Right forelimb (tissue), 1 donor: Measurements from ENCODE around the gene TMEM39B.
"Not testable (repeated sequence)": the region's sequence is repeated elsewhere in the genome, so short reads cannot be mapped to it uniquely, and the experiment has no call there.

Source experiments
- DNase-seq: peaks from one replicate; pipeline ENCODE4 v3.0.0-alpha.2; 2018

TMEM39B gene

GRCh38 chr1:32072622-32073298, at the start of gene TMEM39B:
Gene TMEM39B, plus strand, starts transcription at chr1:32072939. Its CDS starts 109 bp downstream, at chr1:32073048.
- DNase-seq: peak; percentile 97

- no peak for DNase-seq
Observed at GRCh38 chr1:32023351-32023750, 49.4 kb upstream of the TMEM39B start.

GRCh38 chr1:32025515-32025914, 47.2 kb upstream of the TMEM39B start:
- no peak for DNase-seq

- DNase-seq: no peak
Observed at GRCh38 chr1:32028746-32029145, 44.0 kb upstream of the TMEM39B start.

GRCh38 chr1:32031578-32032274, 41.0 kb upstream of the TMEM39B start:
- DNase-seq: no peak

GRCh38 chr1:32032275-32032615, 40.5 kb upstream of the TMEM39B start:
- no peak for DNase-seq

GRCh38 chr1:32035119-32035518, 37.6 kb upstream of the TMEM39B start:
- DNase-seq: no peak

- DNase-seq: no peak
Observed at GRCh38 chr1:32040711-32041110, 32.0 kb upstream of the TMEM39B start.

- DNase-seq: no peak
Observed at GRCh38 chr1:32042330-32042729, 30.4 kb upstream of the TMEM39B start.

- DNase-seq: no peak
Observed at GRCh38 chr1:32044234-32044633, 28.5 kb upstream of the TMEM39B start.

GRCh38 chr1:32045772-32046171, 27.0 kb upstream of the TMEM39B start:
- DNase-seq: no peak

- no peak for DNase-seq
Observed at GRCh38 chr1:32047701-32048100, 25.0 kb upstream of the TMEM39B start.

- no peak for DNase-seq
Observed at GRCh38 chr1:32048440-32048839, 24.3 kb upstream of the TMEM39B start.

GRCh38 chr1:32051706-32052105, 21.0 kb upstream of the TMEM39B start:
- no peak for DNase-seq

GRCh38 chr1:32052887-32053286, 19.9 kb upstream of the TMEM39B start:
- DNase-seq: no peak

GRCh38 chr1:32055416-32055815, 17.3 kb upstream of the TMEM39B start:
- DNase-seq: no peak

- DNase-seq: no peak
Observed at GRCh38 chr1:32056598-32056997, 16.1 kb upstream of the TMEM39B start.

GRCh38 chr1:32060914-32061313, 11.8 kb upstream of the TMEM39B start:
- no peak for DNase-seq

GRCh38 chr1:32062867-32063230, 9.9 kb upstream of the TMEM39B start:
- DNase-seq: no peak

GRCh38 chr1:32063261-32063681, 9.5 kb upstream of the TMEM39B start:
- DNase-seq: no peak

- not testable (repeated sequence) for DNase-seq
Observed at GRCh38 chr1:32065613-32066488, 6.9 kb upstream of the TMEM39B start.

- DNase-seq: no peak
Observed at GRCh38 chr1:32066489-32066873, 6.3 kb upstream of the TMEM39B start.

- no peak for DNase-seq
Observed at GRCh38 chr1:32068957-32069588, 3.7 kb upstream of the TMEM39B start.
